ENCODE data around the gene SSTR3.

The SSTR3 gene

DNA sequence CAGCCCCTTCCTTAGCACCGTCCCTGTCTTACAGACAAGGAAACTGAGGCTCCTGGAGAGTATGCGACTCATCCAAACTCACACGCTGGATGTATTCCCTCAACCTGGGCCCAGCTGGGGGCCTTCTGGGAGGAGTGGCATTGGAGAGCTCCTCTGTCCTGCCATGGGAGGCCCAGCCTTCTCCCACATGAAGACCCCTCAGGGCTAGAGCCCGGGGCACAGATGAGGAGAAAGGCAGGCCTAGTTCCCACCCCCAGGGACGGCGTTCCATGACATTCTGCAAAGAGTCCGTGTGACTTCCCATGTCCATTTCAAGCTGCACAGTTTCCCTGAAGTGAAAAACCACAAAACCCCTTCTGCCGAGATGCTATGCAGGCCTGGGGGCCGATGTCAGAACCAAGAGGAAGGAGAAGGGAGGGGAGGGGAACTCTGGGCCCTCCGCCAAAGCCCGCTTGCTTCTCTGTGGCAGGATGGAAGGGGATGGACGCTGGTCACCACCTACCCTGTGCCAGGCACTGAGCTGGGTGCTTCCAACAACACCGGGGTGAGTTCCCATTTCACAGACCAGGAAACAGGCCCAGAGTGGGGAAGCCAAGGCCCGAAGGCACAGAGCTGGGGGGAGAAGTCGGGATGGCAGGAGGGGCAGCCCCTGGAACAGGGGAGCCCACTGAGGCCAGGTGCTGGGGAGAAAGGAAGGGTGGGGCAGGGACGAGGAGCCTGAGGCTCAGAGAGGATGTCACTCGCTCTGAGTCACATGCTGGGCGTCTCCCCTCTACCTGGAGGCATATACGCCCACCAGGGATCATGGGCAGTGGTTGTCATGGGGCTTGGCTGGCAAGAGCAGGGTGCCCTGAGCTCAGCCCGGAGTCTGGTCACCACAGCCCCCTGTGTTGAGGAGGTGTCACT lies 16.1 kb upstream of the SSTR3 start:
- no peak overlapping the region for H3K4me3 ChIP-seq (ENCODE audit: low read depth, low read length)
- DNase-seq (ENCODE audit: low read depth) = no peak
- TF ChIP-seq MYC (IDR thresholded peaks at IDR 0.05; ENCODE audit: low read depth, low read length) = no peak
- TF ChIP-seq, protein P1, sequence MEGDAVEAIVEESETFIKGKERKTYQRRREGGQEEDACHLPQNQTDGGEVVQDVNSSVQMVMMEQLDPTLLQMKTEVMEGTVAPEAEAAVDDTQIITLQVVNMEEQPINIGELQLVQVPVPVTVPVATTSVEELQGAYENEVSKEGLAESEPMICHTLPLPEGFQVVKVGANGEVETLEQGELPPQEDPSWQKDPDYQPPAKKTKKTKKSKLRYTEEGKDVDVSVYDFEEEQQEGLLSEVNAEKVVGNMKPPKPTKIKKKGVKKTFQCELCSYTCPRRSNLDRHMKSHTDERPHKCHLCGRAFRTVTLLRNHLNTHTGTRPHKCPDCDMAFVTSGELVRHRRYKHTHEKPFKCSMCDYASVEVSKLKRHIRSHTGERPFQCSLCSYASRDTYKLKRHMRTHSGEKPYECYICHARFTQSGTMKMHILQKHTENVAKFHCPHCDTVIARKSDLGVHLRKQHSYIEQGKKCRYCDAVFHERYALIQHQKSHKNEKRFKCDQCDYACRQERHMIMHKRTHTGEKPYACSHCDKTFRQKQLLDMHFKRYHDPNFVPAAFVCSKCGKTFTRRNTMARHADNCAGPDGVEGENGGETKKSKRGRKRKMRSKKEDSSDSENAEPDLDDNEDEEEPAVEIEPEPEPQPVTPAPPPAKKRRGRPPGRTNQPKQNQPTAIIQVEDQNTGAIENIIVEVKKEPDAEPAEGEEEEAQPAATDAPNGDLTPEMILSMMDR (IDR thresholded peaks at IDR 0.05; ENCODE audit: low read depth, low read length) = no peak

DNA sequence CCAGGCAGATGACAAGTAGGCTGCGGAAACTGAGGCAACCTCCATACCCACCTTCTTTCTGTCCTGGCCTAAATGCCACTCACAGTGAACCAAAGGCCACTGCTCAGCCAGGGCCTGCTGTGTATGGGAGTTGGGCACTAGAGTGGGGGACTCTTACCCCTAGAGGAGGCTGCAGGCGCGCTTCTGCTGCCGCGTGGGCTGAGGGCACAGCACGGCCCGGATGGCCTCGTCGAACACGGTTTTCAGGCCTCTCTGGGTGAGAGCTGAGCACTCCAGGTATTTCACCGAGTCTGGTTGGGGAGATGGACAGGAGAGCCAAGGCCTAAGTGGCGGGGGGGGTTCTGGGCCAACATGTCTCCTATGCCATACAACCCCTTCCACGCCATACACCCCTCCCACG lies 14.2 kb upstream of the SSTR3 start:
- no peak overlapping the region for H3K4me3 ChIP-seq (ENCODE audit: low read depth, low read length)
- TF ChIP-seq MYC (IDR thresholded peaks at IDR 0.05; ENCODE audit: low read depth, low read length) = no peak
- TF ChIP-seq, protein P1 (IDR thresholded peaks at IDR 0.05; ENCODE audit: low read depth, low read length) = no peak
- TF ChIP-seq, protein P2, sequence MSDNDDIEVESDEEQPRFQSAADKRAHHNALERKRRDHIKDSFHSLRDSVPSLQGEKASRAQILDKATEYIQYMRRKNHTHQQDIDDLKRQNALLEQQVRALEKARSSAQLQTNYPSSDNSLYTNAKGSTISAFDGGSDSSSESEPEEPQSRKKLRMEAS (IDR thresholded peaks at IDR 0.05; ENCODE audit: low read depth, low read length) = no peak
- no peak for TF ChIP-seq POLR2A (IDR thresholded peaks at IDR 0.05; ENCODE audit: extremely low read depth, insufficient read length)
- DNase-seq (ENCODE audit: low read depth) = no peak

GRCh38 chr22:37226087-37226486 lies 13.8 kb upstream of the SSTR3 start:
- no peak for DNase-seq (ENCODE audit: low read depth)
- H3K4me3 ChIP-seq (ENCODE audit: low read depth, low read length) = no peak overlapping the region
- TF ChIP-seq MYC (IDR thresholded peaks at IDR 0.05; ENCODE audit: low read depth, low read length) (no peak), POLR2A (IDR thresholded peaks at IDR 0.05; ENCODE audit: extremely low read depth, insufficient read length) (no peak)
- TF ChIP-seq, protein P1 (IDR thresholded peaks at IDR 0.05; ENCODE audit: low read depth, low read length) = no peak
- TF ChIP-seq, protein P2 (IDR thresholded peaks at IDR 0.05; ENCODE audit: low read depth, low read length) = no peak

GRCh38 chr22:37225481-37225880 lies 13.2 kb upstream of the SSTR3 start:
- TF ChIP-seq, protein P1 (IDR thresholded peaks at IDR 0.05; ENCODE audit: low read depth, low read length) = peak; percentile 6
- TF ChIP-seq, protein P2 (IDR thresholded peaks at IDR 0.05; ENCODE audit: low read depth, low read length) = no peak
- no peak overlapping the region for H3K4me3 ChIP-seq (ENCODE audit: low read depth, low read length)
- DNase-seq (ENCODE audit: low read depth) = peak; percentile 47

GRCh38 chr22:37224757-37225420 lies 12.6 kb upstream of the SSTR3 start:
- no peak overlapping the region for H3K4me3 ChIP-seq (ENCODE audit: low read depth, low read length)
- TF ChIP-seq, protein P1 (IDR thresholded peaks at IDR 0.05; ENCODE audit: low read depth, low read length) = no peak
- no peak for TF ChIP-seq MYC (IDR thresholded peaks at IDR 0.05; ENCODE audit: low read depth, low read length)
- no peak for TF ChIP-seq POLR2A (IDR thresholded peaks at IDR 0.05; ENCODE audit: extremely low read depth, insufficient read length)
- TF ChIP-seq, protein P2 (IDR thresholded peaks at IDR 0.05; ENCODE audit: low read depth, low read length) = no peak
- no peak for DNase-seq (ENCODE audit: low read depth)

All from NB4 (cell line).